ENCODE measurements around the gene CPSF3. TPM values are rescaled to one million over a fixed set of nuclear protein-coding genes. Genes with fewer than 3 reads are reported as not detected.

Gene CPSF3
- total and polyA plus RNA-seq, 2 of the 13 experiments (the other 11 are each of a cell fraction or from before 2014, with no cell fraction given) = 19.8 to 93.0 TPM

DNA sequence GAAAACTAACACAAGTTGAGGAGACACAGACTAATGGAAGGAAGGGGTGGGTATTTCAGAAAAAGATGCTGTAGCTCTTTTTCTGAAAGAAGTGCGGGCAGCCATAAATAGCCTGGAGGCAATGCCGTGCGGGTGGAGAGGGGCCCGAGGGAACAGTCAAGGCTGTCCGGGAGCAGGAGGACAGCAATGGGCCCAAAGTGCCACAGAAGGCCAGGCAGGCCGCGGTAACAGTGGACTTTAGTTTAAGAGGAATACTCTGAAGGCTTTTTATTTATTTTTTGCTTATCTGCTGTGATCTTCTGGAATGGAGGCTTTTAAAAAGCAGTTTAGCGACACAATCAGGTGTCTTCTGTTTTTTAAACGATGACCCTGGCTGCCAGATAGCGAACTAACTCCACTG, 3.0 kb upstream of the CPSF3 start (continued):
- TF ChIP-seq TCF7 (IDR thresholded peaks at IDR 0.05; ENCODE audit: low read depth) = no peak
- no peak for TF ChIP-seq MATR3 (CRISPR knock-in tag; IDR thresholded peaks at IDR 0.05)
- TF ChIP-seq ZNF609 (CRISPR knock-in tag; IDR thresholded peaks at IDR 0.05; ENCODE audit: borderline replicate concordance) = no peak
- TF ChIP-seq ZNF296 (CRISPR knock-in tag; conservative IDR thresholded peaks at IDR 0.05) = no peak
- no peak for TF ChIP-seq ZKSCAN5 (CRISPR knock-in tag; IDR thresholded peaks at IDR 0.05)
- no peak for TF ChIP-seq MAFK (conservative IDR thresholded peaks at IDR 0.05 in 1 of 2, IDR thresholded peaks at IDR 0.05 in 1 of 2; ENCODE audit: low read length in 2 of 2)
- no peak for TF ChIP-seq HIVEP1 (CRISPR knock-in tag; IDR thresholded peaks at IDR 0.05)
- peak; percentile 31; the same call in 1 of the 2 replicates for TF ChIP-seq ISL2 (CRISPR knock-in tag; IDR thresholded peaks at IDR 0.05)
- TF ChIP-seq ZNF607 (CRISPR knock-in tag; IDR thresholded peaks at IDR 0.05; ENCODE audit: borderline replicate concordance) = no peak
- no peak for TF ChIP-seq RELA (CRISPR knock-in tag; IDR thresholded peaks at IDR 0.05)
- TF ChIP-seq ZNF619 (CRISPR knock-in tag; IDR thresholded peaks at IDR 0.05) = no peak
- TF ChIP-seq GLI4 (CRISPR knock-in tag; IDR thresholded peaks at IDR 0.05; ENCODE audit: borderline replicate concordance) = no peak
- TF ChIP-seq HNF4G (IDR thresholded peaks at IDR 0.05; ENCODE audit: borderline replicate concordance, low read depth, low read length) = peak; percentile 31; the same call in 1 of the 2 replicates
- no peak for TF ChIP-seq HNF4G (CRISPR knock-in tag; IDR thresholded peaks at IDR 0.05; ENCODE audit: borderline replicate concordance, low read depth)
- TF ChIP-seq, protein P1, sequence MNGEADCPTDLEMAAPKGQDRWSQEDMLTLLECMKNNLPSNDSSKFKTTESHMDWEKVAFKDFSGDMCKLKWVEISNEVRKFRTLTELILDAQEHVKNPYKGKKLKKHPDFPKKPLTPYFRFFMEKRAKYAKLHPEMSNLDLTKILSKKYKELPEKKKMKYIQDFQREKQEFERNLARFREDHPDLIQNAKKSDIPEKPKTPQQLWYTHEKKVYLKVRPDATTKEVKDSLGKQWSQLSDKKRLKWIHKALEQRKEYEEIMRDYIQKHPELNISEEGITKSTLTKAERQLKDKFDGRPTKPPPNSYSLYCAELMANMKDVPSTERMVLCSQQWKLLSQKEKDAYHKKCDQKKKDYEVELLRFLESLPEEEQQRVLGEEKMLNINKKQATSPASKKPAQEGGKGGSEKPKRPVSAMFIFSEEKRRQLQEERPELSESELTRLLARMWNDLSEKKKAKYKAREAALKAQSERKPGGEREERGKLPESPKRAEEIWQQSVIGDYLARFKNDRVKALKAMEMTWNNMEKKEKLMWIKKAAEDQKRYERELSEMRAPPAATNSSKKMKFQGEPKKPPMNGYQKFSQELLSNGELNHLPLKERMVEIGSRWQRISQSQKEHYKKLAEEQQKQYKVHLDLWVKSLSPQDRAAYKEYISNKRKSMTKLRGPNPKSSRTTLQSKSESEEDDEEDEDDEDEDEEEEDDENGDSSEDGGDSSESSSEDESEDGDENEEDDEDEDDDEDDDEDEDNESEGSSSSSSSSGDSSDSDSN (CRISPR knock-in tag; IDR thresholded peaks at IDR 0.05) = peak; percentile 78
- TF ChIP-seq, protein P2, sequence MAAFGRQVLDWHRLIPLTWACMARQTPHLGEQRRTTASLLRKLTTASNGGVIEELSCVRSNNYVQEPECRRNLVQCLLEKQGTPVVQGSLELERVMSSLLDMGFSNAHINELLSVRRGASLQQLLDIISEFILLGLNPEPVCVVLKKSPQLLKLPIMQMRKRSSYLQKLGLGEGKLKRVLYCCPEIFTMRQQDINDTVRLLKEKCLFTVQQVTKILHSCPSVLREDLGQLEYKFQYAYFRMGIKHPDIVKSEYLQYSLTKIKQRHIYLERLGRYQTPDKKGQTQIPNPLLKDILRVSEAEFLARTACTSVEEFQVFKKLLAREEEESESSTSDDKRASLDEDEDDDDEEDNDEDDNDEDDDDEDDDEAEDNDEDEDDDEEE (CRISPR knock-in tag; IDR thresholded peaks at IDR 0.05) = no peak
- no peak for TF ChIP-seq SPEN (CRISPR knock-in tag; IDR thresholded peaks at IDR 0.05; ENCODE audit: low read depth)
- no peak for TF ChIP-seq SMARCC2 (IDR thresholded peaks at IDR 0.05)
- TF ChIP-seq THAP11 (CRISPR knock-in tag; IDR thresholded peaks at IDR 0.05) = no peak
- TF ChIP-seq ATF1 (CRISPR knock-in tag; IDR thresholded peaks at IDR 0.05) = 0 out of 2 replicates have a peak, but pooled peaks have one; percentile 4
- TF ChIP-seq, protein P3, sequence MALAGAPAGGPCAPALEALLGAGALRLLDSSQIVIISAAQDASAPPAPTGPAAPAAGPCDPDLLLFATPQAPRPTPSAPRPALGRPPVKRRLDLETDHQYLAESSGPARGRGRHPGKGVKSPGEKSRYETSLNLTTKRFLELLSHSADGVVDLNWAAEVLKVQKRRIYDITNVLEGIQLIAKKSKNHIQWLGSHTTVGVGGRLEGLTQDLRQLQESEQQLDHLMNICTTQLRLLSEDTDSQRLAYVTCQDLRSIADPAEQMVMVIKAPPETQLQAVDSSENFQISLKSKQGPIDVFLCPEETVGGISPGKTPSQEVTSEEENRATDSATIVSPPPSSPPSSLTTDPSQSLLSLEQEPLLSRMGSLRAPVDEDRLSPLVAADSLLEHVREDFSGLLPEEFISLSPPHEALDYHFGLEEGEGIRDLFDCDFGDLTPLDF (CRISPR knock-in tag; IDR thresholded peaks at IDR 0.05) = no peak
- no peak for TF ChIP-seq RARA (CRISPR knock-in tag; IDR thresholded peaks at IDR 0.05)
- TF ChIP-seq ZNF333 (CRISPR knock-in tag; IDR thresholded peaks at IDR 0.05; ENCODE audit: borderline replicate concordance) = no peak
- no peak for TF ChIP-seq ZNF589 (CRISPR knock-in tag; conservative IDR thresholded peaks at IDR 0.05)
